Measurements from ENCODE around the gene PROSER2.

PROSER2 gene

GRCh38 chr10:11876805-11877590, 53.8 kb downstream of the PROSER2 start:
- no peak for TF ChIP-seq CTCF (IDR thresholded peaks at IDR 0.05; ENCODE audit: low read depth, low read length)
- H3K4me3 ChIP-seq (replicated peaks in 1 of 2; ENCODE audit: low read depth in 2 of 2, low read length in 2 of 2), result no peak overlapping the region
- no peak for DNase-seq (ENCODE audit: low read depth in 2 of 2)

- no peak for DNase-seq (ENCODE audit: low read depth in 2 of 2)
- no peak overlapping the region for H3K4me3 ChIP-seq (replicated peaks in 1 of 2; ENCODE audit: low read depth in 2 of 2, low read length in 2 of 2)
- TF ChIP-seq CTCF (IDR thresholded peaks at IDR 0.05; ENCODE audit: low read depth, low read length), result no peak
Measured at GRCh38 chr10:11877591-11877905, 54.4 kb downstream of the PROSER2 start.

DNA sequence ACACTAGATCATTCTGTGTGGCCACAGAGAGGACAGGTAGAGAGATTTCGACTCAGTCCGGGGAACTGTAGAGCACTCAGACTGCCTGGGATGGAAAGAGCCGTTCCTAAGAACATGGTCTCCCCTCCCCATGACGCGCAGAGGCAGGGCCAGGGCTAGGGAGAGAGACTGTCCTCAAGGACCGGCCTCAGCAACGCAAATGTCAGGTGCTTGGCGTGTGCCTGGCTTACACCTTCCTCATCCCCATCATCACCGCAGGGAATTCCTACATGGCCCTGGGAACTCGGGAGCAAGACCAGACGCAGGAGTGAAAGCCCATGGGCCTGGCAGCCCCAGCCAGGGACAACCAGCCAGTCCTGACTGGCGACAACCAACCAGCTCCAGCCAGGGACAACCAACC, 55.6 kb downstream of the PROSER2 start:
- DNase-seq (ENCODE audit: low read depth in 2 of 2), result no peak
- no peak for TF ChIP-seq CTCF (IDR thresholded peaks at IDR 0.05; ENCODE audit: low read depth, low read length)
- no peak overlapping the region for H3K4me3 ChIP-seq (replicated peaks in 1 of 2; ENCODE audit: low read depth in 2 of 2, low read length in 2 of 2)

GRCh38 chr10:11879387-11880094, 56.4 kb downstream of the PROSER2 start:
- DNase-seq (ENCODE audit: low read depth in 2 of 2), result no peak
- TF ChIP-seq CTCF (IDR thresholded peaks at IDR 0.05; ENCODE audit: low read depth, low read length), result no peak
- H3K4me3 ChIP-seq (replicated peaks in 1 of 2; ENCODE audit: low read depth in 2 of 2, low read length in 2 of 2), result no peak overlapping the region

- TF ChIP-seq CTCF (IDR thresholded peaks at IDR 0.05; ENCODE audit: low read depth, low read length), result no peak
- no peak for DNase-seq (ENCODE audit: low read depth in 2 of 2)
- H3K4me3 ChIP-seq (replicated peaks in 1 of 2; ENCODE audit: low read depth in 2 of 2, low read length in 2 of 2), result no peak overlapping the region
Measured at GRCh38 chr10:11880151-11881029, 57.2 kb downstream of the PROSER2 start.

GRCh38 chr10:11881030-11881476, 57.9 kb downstream of the PROSER2 start:
- TF ChIP-seq CTCF (IDR thresholded peaks at IDR 0.05; ENCODE audit: low read depth, low read length), result no peak
- no peak overlapping the region for H3K4me3 ChIP-seq (replicated peaks in 1 of 2; ENCODE audit: low read depth in 2 of 2, low read length in 2 of 2)
- no peak for DNase-seq (ENCODE audit: low read depth in 2 of 2)

Data from cardiac fibroblast (primary cell).